HepG2 (cell line): ENCODE data around the gene BCL2. TPM values are rescaled to one million over a fixed set of nuclear protein-coding genes. Genes with fewer than 3 reads are reported as not detected.

ENCODE experiments used
- MLXIP ChIP-seq: sonication (generic); formaldehyde crosslinking; IDR thresholded peaks from 2 replicates; pipeline ENCODE4 v1.9.0; 2021; ENCODE audit warnings: missing genetic modification reagents, borderline replicate concordance
- NFAT5 ChIP-seq: sonication (generic); formaldehyde crosslinking; IDR thresholded peaks from 2 replicates; pipeline ENCODE4 v1.4.0; 2020; ENCODE audit warnings: missing genetic modification reagents
- ZBTB33 ChIP-seq: sonication (generic); formaldehyde crosslinking; IDR thresholded peaks from 2 replicates; pipeline ENCODE4 v1.4.0; 2020; ENCODE audit warnings: missing genetic modification reagents
- ZSCAN25 ChIP-seq: sonication (generic); formaldehyde crosslinking; IDR thresholded peaks from 2 replicates; pipeline ENCODE4 v1.8.0; 2022; ENCODE audit warnings: mild to moderate bottlenecking, missing genetic modification reagents
- polyA plus RNA-seq, 8 experiments: library from polyadenylated mRNA; depleted of rRNA in 3 of 8; stranded (reverse) in 7 of 8; unstranded in 1 of 8; fragments of >200 nt; fragmentation: Illumina TruSeq in 4 of 8; extraction: Trizol in 4 of 8; gene quantifications; 2 replicates each; pipeline versions ENCODE4 v1.2.1 to v1.2.3, GENCODE V29; 2011 to 2016; ENCODE audit warnings: low read depth in 4 of 8, missing spikeins in 1 of 8, mixed read lengths in 1 of 8; ENCODE audit not compliant: insufficient read depth in 1 of 8
- total RNA-seq, 5 experiments: library from RNA; depleted of rRNA; stranded (reverse); fragments of >200 nt; fragmentation: Illumina TruSeq; extraction: Trizol; gene quantifications; 2 replicates each; pipeline ENCODE4 v1.2.3, GENCODE V29; 2016; ENCODE audit warnings: low read depth in 1 of 5

BCL2 gene
- total and polyA plus RNA-seq, 2 of the 13 experiments (the other 11 are each of a cell fraction or from before 2014, with no cell fraction given) = 0.07 to 0.53 TPM

- TF ChIP-seq ZBTB33 (no peak), MLXIP (CRISPR knock-in tag) (no peak), NFAT5 (no peak), ZSCAN25 (CRISPR knock-in tag) (no peak)
- TF ChIP-seq, all 625 proteins: peak for 4
Observed at GRCh38 chr18:63102941-63103744, 216.4 kb downstream of the BCL2 start (continued).
